Heart right ventricle (tissue), 16 donors: ENCODE measurements around the gene DGKB. TPM values are rescaled to one million over a fixed set of nuclear protein-coding genes. Genes with fewer than 3 reads are reported as not detected.

ENCODE experiments used
- ATAC-seq, 8 donors: fragments of 200-7000 bp; cut with Tn5 transposase; one replicate each; pipeline ENCODE4 v1.9.1; 2020; ENCODE audit warnings: mild to moderate bottlenecking in 8 of 8, moderate library complexity in 8 of 8, moderate number of reproducible peaks in 1 of 8
- DNase-seq, 2 donors: peaks; one replicate each; pipeline ENCODE4 v3.0.0-alpha.2; 2020
- H3K27ac ChIP-seq, 10 donors: fragments of 200-600 bp; sonication (generic) in 2 of 10; one replicate each; pipeline versions ENCODE4 v1.5.0 to v1.8.0; 2020 to 2022; ENCODE audit warnings: mild to moderate bottlenecking in 3 of 10
- H3K27me3 ChIP-seq, 7 donors: fragments of 200-600 bp; one replicate each; pipeline ENCODE4 v1.8.0; 2021 to 2022; ENCODE audit warnings: mild to moderate bottlenecking in 2 of 7
- H3K36me3 ChIP-seq, 9 donors: fragments of 200-600 bp; sonication (generic) in 1 of 9; one replicate each; pipeline versions ENCODE4 v1.5.0 to v1.8.0; 2020 to 2022; ENCODE audit warnings: mild to moderate bottlenecking in 2 of 9
- H3K4me1 ChIP-seq, 9 donors: fragments of 200-600 bp; sonication (generic) in 1 of 9; one replicate each; pipeline versions ENCODE4 v1.5.0 to v1.8.0; 2020 to 2022; ENCODE audit warnings: mild to moderate bottlenecking in 4 of 9
- H3K4me3 ChIP-seq, 10 donors: fragments of 200-600 bp; sonication (generic) in 2 of 10; one replicate each; pipeline versions ENCODE4 v1.5.0 to v1.8.0; 2020 to 2022; ENCODE audit warnings: mild to moderate bottlenecking in 7 of 10, moderate library complexity in 2 of 10
- H3K9me3 ChIP-seq, 11 donors: fragments of 200-600 bp in 10 of 11; sonication (generic) in 2 of 11; one replicate each; pipeline versions ENCODE4 v1.5.0 to v1.8.0; 2013 to 2022; ENCODE audit warnings: mild to moderate bottlenecking in 2 of 11, control low read depth in 1 of 11, moderate library complexity in 1 of 11
- CTCF ChIP-seq, 9 donors: fragments of 200-600 bp; sonication (generic) in 2 of 9; IDR thresholded peaks; one replicate each; pipeline versions ENCODE4 v1.5.0 to v1.8.0; 2021 to 2022; ENCODE audit warnings: antibody characterized with exemption in 9 of 9, mild to moderate bottlenecking in 5 of 9, moderate library complexity in 1 of 9
- WGBS, 2 donors: extraction: QIAGEN DNeasy Blood & Tissue Kit; methylation state at CpG; one replicate each; pipeline ENCODE4 v1.1.7; 2013; ENCODE audit warnings: inconsistent platforms in 1 of 2; 5-methylcytosine and 5-hydroxymethylcytosine counted together
- intact Hi-C, 10 donors: fragments of 100-400 bp; cut with DNase I; formaldehyde crosslinking; loops; one replicate each; pipeline versions ENCODE4 v1.11.1 to v1.14.2; 2022
- polyA plus RNA-seq, 2 donors: library from polyadenylated mRNA; stranded (reverse); fragments of 200-250 nt; gene quantifications; one replicate each; pipeline ENCODE4 v1.2.3, GENCODE V29; 2013
- total RNA-seq, 10 donors: library from RNA; stranded (reverse); fragmentation: NEBNext Ultra II Directional in 3 of 10; extraction: Animal tissue kit (Norgen Biotek cat#: 25700) in 3 of 10; gene quantifications; one replicate each; pipeline versions ENCODE4 v1.2.1 to v1.2.4, GENCODE V29; 2021 to 2023
- donor health status: Arrhythmogenic right ventricular cardiomyopathy.
- donor health status: ischemic (EF 13 %, LVEDD 7.1; RV severe dilation, severe dysfunction).
- donor health status: healthy with polysubstance abuse.
- donor health status: DM: no; HTN: yes; CAD: no.
- donor health status: DM: no; HTN: no; CAD: no.
- donor health status: ischemic (EF 25% LVEDD 6.9; RV normal size, moderate dysfunction).
- donor health status: ischemic (EF 25% LVEDD 5.7; RV mildly dilated, moderate dysfunction).
- donor health status: healthy.
- donor health status: DM: yes; HTN: yes; CAD: no.
- donor health status: Ischemic cardiomyopathy.
- donor health status: ischemic (EF 35%, LVEDD 5.7; RV mildly dilated, moderate dysfunction).
- donor health status: nonischemic (EF 11% LVEDD 7.7; RV severe dilation, severe dysfunction).
- donor health status: DM: yes; HTN: yes; CAD: no.
- donor health status: PGD.
- donor health status: ischemic (EF 29% LVEDD 5.4; RV normal size, mild dysfunction).
- donor health status: nonischemic (EF 23%, LVEDD 6.1; RV moderate dilation, normal function).

DGKB gene
- total and polyA plus RNA-seq, 12 donors: under 0.01 to 1.2 (median 0.77) TPM

- ATAC-seq (no peak), DNase-seq (no peak)
- intact Hi-C loops: no loop called here
- H3K4me3 ChIP-seq: no peak overlapping the region
- H3K36me3 ChIP-seq: no peaks in the 10 kb centered on the region
- H3K27ac ChIP-seq: no peak overlapping the region
- H3K27me3 ChIP-seq: no peaks in the 10 kb centered on the region
- H3K9me3 ChIP-seq: peaks cover 0 to 5% (median 0%) of the 10 kb centered on the region in 11 donors
- no peaks in the 10 kb centered on the region for H3K4me1 ChIP-seq
- no peak for TF ChIP-seq CTCF (IDR thresholded peaks at IDR 0.05)
Observed at GRCh38 chr7:14911077-14911476, 8.5 kb upstream of the DGKB start.

GRCh38 chr7:14908697-14909096, 6.1 kb upstream of the DGKB start:
- intact Hi-C loops: loop anchor here in 1 of 10 donors (10.0 kb wide), 1 partner anchor 184 kb away; no protein-coding TSS in a partner anchor
- Histone ChIP-seq H3K27me3 (peaks cover 0 to 6% (median 0%) of the 10 kb centered on the region in 7 donors), H3K4me1 (peaks cover 0 to under 1% (median 0%) of the 10 kb centered on the region in 9 donors), H3K36me3 (no peaks in the 10 kb centered on the region), H3K4me3 (no peak overlapping the region), H3K9me3 (no peaks in the 10 kb centered on the region), H3K27ac (no peak overlapping the region)
- no peak for DNase-seq
- TF ChIP-seq CTCF (IDR thresholded peaks at IDR 0.05): no peak
- no peak for ATAC-seq

- Histone ChIP-seq H3K36me3 (no peaks in the 10 kb centered on the region), H3K27me3 (peaks cover 0 to 10% (median 0%) of the 10 kb centered on the region in 7 donors), H3K27ac (no peak overlapping the region), H3K4me1 (peaks cover 0 to 7% (median 0%) of the 10 kb centered on the region in 9 donors), H3K9me3 (no peaks in the 10 kb centered on the region), H3K4me3 (no peak overlapping the region)
- 56 to 59% methylated on average over 4 of the region's 4 CpGs for WGBS, 2 donors
- intact Hi-C loops: loop anchor here in 1 of 10 donors (10.0 kb wide), 1 partner anchor 181 kb away; no protein-coding TSS in a partner anchor
- DNase-seq: no peak
- ATAC-seq: no peak
- no peak for TF ChIP-seq CTCF (IDR thresholded peaks at IDR 0.05)
Observed at GRCh38 chr7:14905764-14906163, 3.2 kb upstream of the DGKB start.

- ATAC-seq (no peak), DNase-seq (no peak)
- 89 to 91% methylated on average over 4 of the region's 4 CpGs for WGBS, 2 donors
- intact Hi-C loops: loop anchor here in 2 of 10 donors (5.0 to 10.0 kb wide), 2 partner anchors 138 to 175 kb away; no protein-coding TSS in a partner anchor
- H3K9me3 ChIP-seq: no peaks in the 10 kb centered on the region
- no peak overlapping the region for H3K27ac ChIP-seq
- H3K27me3 ChIP-seq: peaks cover 0 to 10% (median 0%) of the 10 kb centered on the region in 7 donors
- H3K36me3 ChIP-seq: no peaks in the 10 kb centered on the region
- TF ChIP-seq CTCF (IDR thresholded peaks at IDR 0.05): no peak
- H3K4me1 ChIP-seq: peaks cover 0 to 13% (median 0%) of the 10 kb centered on the region in 9 donors
- no peak overlapping the region for H3K4me3 ChIP-seq
Observed at GRCh38 chr7:14900051-14900450, 2.5 kb downstream of the DGKB start.
